SHP77 treated with DMSO at 0.1 percent for 48 hours (cell line): ENCODE measurements around the gene SFXN4.
"Not testable (repeated sequence)": the region's sequence is repeated elsewhere in the genome, so short reads cannot be mapped to it uniquely, and the experiment has no call there.

ENCODE experiments used
- DNase-seq: peaks from one replicate; lab custom pipeline; 2025; lab: John Stamatoyannopoulos, UW

Gene SFXN4

DNA sequence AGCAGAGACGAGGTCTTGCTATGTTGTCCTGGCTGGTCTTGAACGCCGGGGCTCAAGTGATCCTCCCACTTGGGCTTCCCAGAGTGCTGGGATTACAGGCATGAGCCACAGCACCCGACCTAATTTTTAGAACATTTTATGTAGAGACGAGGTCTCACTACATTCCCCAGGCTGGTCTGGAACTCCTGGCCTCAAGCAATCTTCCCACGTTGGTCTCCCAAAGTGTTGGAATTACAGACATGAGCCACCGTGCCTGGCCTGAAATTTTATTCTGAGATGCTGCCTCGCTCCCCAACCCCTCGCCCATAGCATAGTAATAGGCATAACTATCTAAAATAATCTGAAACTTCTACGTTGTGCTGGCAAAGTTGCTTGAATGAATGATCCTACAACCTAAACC, 21.9 kb downstream of the SFXN4 start:
- DNase-seq: no peak

DNA sequence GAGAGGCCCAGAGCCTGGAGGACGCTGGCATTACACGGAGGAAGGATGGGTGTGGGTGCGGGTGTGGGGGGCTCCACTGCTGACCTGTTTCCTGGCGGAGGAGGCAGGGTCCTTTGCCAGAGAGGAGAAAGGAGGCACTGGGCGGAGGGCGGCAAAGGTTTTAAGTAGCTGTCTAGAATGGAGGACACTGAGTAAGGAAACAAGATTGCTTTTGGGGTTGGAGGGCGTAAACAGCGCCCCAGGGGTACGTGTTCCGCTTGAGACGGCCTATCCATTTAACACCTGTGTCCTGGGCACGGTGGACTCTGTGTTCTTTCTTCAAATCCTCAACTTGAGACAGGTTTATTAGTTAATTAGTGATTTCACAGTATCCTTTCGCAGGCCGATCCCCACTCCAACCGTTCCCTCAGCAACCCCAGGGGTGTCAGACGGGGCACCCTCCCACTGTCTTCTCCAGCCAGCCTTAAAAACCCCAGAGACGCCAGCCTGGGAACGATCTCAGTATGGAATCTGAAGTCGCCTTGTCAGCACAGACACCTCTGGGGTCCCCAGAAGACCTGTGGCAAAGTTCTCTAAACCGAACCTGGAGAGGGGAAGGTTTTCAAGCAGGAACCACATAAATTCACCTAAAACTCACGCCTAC, 24.8 kb downstream of the SFXN4 start:
- no peak for DNase-seq

DNA sequence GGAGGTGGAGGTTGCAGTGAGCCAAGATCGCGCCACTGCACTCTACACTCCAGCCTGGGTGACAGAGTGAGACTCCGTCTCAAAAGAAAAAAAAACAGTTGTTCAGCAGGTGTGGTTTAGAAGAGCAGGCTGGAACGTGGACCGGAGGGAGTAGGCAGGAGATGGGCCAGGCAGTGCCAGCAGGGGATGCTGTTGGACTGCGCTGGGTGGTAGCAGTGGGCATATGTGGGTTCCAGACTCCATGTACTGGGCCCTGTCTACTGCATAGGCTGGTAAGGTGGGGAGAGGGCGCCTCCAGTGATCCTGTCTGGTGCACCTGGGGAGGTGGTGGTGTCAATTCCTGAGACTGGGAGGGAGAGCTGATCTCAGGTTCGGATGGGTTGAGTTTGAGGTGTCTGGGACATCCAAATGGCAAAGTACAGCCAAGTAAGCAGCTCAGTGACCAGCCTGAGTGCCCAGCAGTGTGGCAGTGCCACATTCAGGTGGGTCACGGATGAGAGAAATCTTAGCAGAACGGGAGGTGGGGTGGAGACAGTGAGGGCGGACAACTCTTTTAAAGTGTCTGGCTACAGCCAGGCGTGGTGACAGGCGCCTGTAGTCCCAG, 25.9 kb downstream of the SFXN4 start:
- DNase-seq: no peak

DNA sequence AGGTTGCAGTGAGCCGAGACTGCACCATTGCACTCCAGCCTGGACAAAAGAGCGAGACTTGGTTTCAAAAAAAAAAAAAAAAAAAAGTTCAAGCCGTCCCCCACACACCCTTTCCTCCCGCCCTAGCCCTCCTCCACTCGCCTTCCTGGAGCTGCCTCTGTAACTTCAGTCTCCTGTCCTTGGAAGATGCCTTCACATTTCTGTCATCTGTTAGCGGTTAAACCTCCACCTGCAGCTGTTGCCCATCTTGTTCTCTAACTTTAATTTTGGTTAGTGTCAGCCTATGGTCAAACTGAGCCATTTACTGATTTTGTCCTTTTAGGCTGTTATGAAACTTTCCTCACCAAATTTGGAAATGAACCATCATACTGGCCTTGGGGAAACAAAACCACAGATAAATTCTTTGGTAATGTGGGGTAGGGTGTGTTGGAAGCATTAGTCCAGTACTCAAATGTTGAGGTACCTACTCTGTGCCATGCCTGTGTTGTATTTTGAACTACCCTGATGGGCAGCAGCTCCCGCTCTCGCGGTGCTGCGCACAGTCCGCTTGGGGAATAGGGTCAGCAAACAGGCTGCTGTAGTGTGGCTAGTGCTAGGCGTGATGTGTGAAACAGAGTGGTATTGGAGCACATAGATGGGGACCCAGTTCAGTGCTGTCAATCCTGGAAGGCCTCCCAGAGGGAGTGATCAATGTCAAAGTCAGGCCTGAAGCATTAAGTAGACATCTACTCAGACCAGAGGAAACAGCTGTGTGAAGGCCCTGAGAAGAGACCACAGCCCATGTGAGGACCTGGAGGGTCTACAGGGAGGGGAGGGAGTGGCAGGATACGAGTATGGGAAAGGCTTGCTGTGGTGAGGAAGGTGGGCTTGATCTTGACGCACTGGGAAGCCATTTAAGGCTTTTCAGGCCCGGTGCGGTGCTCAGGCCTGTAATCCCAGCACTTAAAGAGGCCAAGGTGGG, 26.9 kb downstream of the SFXN4 start:
- no peak for DNase-seq

DNA sequence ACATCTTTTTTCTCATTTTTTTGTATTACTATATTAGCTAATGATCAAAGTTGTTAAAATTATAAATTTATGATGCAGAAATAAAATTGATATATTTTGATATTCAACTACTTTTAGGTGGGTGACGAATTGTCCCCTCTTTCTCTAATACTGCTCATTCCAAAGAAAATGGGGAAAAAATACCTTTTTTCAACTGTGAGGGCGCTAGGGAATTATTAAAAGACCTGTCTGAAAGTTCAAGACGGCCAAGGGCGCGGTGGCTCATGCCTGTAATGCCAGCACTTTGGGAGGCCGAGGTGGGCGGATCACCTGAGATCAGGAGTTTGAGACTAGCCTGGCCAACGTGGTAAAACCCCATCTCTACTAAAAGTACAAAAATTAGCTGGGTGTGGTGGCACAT, 27.6 kb downstream of the SFXN4 start:
- DNase-seq: not testable (repeated sequence)

DNA sequence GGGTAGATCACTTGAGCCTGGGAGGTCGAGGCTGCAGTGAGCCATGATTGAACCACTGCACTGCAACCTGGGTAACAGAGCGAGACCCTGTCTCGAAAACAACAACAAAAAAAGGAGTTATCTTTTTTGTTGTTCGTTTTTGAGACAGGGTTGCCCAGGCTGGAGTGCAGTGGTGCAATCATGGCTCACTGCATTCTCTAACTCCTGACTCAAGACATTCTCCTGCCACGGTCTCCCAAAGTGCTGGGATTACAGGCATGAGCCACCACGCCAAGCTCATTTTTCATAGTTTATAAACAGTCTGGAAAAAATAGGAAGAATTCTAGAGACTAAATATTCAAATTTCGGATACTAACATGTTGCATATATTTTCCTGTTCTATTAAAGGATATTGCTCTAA, 29.4 kb downstream of the SFXN4 start:
- no peak for DNase-seq

DNA sequence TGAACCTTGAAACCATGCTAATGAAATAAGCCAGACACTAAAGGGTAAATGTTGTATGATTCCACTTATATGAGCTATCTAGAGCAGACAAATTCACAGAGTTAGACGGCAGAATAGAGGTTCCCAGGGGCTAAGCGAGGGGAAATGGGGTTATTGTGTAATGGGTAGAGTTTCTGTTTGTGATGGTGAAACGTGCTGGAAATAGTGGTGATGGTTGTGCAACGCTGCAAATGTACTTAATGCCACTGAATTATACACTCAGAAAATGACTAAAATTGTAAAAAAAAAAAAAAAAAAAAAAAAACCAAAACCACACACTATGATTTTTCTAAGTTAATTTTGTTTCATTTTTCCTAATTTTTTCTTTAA, 30.0 kb downstream of the SFXN4 start:
- no peak for DNase-seq

DNA sequence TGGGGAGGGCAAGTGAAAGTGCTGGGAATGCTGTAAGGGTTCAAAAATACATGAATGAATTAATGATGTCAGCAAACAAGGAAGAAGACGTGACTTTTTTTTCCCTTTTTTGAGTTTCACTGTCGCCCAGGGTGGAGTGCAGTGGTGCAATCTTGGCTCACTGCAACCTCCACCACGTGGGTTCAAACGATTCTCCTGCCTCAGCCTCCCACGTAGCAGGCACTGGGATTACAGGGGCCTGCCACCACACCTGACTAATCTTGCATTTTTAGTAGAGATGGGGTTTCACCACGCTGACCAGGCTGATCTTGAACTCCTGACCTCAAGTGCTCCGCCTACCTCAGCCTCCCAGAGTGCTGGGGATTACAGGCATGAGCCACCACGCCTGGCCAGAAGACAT, 31.6 kb downstream of the SFXN4 start:
- DNase-seq: no peak

DNA sequence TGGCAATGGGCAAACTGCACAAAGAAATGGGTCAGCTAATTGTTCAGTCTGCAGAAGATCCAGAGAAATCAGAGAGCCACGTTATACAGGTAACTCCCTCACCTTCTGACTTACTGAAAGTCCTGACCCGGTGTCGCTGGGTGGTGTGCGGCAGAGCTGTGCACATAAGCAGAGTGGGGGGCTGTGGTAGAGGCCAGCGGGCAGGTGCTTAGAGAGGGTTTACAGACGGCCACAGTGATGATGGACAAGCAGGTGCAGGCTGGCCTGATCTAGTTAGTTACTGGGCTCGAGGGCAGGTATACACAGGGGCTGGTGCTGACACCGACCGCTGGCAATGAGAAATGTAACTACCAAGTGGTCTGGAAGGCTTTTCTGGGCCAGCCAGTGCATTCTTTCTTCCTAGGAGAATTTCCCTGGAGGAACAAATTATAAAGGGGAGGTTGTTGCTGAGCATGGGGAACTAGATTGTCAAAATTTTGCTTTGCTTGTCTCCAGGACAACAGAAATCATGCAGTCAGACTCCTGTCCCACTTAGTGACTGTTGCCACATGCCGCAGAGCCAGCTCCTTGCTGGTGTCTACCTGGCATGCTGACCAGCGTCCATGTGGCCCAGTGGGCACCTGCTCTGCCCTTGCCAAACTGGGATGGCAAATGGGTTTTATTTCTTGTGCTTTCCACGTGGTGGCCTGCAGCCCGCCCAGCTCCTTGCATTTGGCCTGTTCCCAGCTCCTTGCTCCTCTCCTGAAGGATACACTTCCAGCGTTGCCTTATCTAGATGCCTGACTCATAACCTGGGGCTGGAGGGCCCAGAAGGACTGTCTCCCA, 32.8 kb downstream of the SFXN4 start:
- DNase-seq: no peak

DNA sequence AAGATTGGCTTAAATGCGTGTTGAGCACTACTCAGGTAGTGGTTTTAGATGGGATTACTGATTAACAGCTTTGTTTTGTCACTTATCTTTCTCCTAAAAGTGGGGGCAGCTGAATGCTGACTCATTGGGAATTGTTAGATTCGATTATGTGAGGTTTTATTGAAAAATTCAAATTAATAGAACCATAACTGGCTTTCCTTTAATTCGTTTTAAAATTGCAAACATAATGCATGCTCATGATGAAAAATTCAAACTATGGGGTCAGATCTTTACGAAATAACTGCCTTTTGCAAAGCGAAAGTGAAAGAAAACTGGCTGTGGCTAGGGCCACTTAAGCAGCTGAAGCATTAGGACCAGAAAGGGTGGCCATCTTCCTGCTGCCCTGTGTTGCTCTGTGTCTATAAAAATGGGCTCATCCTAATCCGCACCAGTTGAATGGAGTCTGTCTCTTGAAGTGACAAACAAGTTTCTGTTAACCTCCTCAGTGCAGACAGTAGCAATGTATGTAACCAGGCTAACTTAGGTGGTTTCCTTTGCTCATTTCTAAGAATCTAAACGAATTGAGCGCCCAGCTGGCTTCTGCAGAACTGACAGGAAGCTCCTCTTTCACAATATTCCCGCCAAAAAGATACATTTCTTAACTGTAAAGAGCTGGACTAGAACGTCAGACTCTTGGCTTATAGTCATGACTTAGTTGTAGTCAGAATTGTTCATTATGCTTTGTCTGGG, 33.8 kb downstream of the SFXN4 start:
- peak; percentile 10 for DNase-seq

DNA sequence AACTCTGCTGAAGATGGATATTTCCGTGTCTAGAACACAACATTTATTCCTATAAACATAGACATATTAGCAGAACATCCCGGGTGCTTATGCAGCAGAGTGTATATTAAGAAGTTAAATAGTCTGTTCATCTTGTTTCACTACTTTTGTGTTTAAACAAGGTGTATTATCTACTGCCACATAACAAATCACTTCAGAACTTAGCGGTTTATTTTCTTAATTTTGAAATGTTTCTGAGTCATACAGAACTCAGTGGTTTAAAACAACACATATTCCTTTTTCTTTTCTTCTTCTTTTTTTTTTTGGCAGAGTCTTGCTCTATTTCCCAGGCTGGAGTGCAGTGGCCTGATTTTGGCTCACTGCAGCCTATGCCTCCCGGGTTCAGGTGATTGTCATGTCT, 35.8 kb downstream of the SFXN4 start:
- DNase-seq: no peak

DNA sequence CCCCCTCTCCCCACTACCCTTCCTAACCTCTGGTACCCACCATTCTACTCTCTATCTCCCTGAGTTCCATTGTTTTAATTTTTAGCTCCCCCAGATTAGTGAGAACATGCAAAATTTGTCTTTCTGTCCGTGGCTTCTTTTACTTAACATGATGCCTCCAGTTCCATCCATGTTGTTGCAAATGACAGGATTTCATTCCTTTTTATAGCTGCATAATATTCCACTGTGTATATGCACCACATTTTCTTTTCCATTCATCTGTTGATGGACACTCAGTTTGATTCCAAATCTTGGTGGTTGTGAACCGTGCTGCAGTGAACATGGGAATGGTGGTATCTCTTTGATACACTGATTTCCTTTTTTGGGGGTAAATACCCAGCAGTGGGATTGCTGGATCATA, 39.6 kb downstream of the SFXN4 start:
- no peak for DNase-seq

DNA sequence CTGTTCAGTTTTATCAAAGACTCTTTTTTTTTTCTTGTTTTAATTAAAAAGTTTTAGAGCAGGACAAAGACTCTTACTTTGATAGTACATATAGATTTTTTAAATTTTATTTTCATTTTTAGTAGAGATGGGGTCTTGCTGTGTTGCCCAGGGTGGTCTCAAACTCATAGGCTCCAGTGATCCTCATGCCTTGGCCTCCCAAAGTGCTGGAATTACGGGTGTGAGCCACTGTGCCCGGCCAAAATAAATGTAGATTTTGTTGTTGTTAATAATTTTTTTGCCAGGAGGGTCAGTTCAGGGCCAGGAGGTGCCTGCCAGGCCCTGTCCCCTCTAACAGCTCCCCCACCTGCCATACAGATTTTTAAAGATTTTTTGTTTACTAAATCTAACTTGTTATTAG, 44.6 kb downstream of the SFXN4 start:
- no peak for DNase-seq

DNA sequence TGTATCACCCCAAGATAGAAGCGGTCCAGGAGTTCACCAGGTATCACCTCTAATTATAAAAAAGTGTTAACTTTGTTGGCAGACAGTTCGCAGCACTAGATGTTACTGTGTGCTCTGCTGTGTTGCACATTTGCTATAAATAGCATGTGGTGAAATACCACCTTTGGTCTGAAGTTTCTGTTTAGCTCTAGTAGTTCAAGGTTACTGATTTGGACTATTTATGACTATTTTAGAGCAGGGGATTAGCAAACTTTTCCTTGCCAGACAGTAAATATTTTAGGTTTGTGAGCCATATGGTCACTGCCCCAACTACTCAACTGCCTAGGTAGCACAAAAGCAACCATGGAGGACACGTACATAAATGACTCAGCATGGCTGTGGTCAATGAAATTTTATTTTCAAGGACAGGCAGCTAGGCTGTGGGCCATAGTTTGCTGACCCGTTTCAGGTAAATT, 45.1 kb downstream of the SFXN4 start:
- no peak for DNase-seq

DNA sequence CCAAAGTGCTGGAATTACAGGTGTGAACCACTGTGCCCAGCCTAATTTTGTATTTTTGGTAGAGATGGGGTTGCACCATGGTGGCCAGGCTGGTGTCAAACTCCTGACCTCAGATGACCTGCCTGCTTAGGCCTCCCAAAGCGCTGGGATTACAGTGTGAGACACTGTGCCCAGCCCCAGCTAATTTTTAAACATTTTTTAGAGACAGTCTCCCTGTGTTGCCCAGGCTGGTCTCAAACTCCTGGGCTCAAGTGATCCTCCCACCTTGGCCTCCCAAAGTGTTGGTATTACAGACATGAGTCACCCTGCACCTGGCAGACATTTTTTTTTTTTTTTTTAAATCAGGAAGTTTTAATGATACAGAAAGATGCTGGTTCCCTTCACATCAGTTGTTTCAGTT, 46.1 kb downstream of the SFXN4 start:
- DNase-seq: no peak

DNA sequence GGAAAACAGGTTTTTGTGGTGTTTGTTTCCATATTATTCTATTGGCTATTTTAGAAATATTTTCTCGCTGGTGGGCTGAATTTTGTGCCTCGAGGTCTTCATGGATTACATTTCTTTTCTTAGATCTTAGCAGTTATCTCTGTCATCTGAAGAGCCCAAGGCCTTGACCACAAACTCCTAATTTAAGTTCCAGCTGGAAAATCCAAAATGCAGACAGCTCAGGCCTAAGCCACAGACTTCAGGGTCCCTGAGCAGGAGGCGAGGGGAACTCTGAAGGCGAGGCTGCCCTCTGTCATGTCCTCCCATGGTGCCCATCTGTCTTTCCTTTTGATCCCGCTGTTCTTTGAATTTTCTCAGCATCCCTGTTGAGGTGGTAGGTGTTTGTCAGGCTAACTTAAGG, 47.3 kb downstream of the SFXN4 start:
- DNase-seq: no peak

DNA sequence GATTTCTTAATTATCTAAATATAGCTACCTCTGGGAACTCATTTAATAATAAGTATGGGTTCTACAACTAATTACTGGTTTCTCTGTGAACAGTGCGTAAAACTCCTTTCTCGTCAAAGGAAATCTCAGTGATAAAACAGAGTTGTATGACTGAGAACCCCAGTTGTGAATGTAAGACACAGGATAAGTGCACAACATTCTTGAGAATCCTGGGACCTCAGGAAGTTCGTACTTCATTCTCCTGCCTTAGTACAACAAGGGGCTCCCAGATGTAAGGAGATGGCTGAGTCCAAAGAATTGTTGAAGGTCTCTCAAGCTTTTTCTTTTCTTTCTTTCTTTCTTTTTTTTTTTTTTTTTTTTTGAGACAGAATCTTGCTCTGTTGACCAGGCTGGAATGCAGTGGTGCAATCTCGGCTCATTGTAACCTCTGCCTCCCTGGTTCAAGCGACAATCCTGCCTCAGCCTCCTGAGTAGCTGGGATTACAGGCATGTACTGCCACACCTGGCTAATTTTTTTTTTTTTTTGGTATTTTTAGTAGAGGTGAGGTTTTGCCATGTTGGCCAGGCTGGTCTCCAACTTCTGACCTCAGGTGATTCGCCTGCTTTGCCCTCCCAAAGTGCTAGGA, 49.1 kb downstream of the SFXN4 start:
- no peak for DNase-seq

DNA sequence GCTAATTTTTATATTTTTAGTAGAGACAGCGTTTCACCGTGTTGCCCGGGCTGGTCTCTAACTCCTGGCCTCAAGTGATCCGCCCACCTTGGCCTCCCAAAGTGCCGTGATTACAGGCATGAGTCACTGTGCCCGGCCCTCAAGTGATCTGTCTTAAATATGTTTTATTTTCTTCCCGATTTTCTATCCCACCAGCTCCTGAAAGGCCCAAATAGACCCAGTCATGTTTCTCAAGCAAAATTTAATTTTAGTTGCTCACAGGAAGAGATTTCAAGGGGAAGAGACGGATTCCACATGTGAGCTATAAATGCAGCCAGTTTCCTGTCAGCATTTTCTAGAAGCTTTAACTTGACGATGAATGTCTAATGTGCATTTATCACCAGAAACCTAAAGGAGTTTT, 49.6 kb downstream of the SFXN4 start:
- no peak for DNase-seq

DNA sequence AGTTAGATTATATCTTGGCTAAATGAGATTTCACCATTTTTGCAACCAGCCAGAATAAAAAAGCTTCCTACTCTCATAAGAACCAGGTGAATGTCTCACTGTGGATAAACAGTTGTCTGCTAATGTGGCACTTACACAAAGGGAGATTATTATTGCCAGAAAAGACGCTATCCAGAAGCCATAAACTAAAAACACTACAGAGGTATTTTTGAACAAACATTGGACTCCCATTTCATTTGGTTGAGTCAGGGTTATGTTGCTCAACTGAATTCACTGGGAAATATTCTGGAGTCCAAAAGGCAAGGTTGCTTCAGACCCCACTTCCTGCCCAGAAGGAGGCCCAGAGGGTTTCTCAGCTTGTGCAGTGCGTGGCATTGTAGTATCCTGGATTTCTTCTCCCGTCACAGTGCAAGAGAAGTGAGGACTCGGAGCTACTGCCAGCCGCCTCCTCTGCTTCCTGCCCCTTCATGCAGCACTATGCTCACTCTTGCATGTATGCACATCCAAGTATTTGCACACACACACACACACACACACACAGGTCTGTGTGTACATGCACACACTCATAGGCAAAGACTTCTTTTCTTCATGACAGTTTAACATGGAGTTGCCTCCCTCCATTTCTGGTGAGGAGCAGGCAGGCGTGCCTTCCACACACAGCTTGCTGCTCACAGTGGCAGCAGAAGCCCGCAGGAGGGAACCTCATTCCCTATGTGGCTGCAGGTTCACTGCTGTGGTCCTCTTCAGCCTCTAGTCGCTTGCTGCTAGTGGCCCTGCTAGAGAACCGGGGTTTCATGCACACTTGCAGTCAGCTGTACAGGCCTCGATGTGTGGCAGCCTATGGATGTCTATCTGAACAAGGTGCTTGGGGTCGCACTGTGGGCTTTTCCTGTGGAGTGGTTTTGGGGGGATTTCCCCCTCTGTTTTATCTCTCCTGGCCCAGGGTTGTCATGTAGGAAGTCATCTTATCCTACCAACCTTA, 51.5 kb downstream of the SFXN4 start:
- DNase-seq: no peak

DNA sequence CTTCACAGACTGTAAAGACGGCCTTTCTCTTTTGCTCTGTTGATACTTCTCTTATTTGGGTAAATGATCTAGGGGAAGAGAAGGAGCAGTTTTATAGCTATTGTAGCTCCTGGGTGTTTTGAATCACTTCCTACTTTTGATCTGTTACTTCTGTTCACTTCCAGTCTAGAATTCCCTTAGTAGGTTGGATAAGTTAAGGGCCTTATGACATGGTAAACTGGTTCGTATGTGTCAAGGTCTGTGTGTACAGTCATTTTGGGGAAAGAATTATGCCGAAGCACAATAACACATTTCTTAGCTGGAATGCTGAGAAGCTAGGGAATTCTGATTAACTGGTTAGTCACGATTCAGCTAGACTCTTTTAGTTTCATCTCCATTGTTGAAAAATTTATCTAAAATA, 53.5 kb downstream of the SFXN4 start:
- no peak for DNase-seq
